ENCODE data around the gene CAMKMT. TPM values are rescaled to one million over a fixed set of nuclear protein-coding genes. Genes with fewer than 3 reads are reported as not detected.

Gene CAMKMT
- total and polyA plus RNA-seq, 2 donors (not counting 1 experiment from before 2014, with no cell fraction given): 6.2 to 23.3 TPM

- no peaks in the 10 kb centered on the region for H3K27me3 Mint-ChIP-seq
- H3K4me3 Mint-ChIP-seq: no peak overlapping the region
- intact Hi-C loops (cut with micrococcal nuclease): no loop called here
- no peaks in the 10 kb centered on the region for H4K20me1 ChIP-seq (ENCODE audit: control insufficient read depth, insufficient read depth, low read length, poor library complexity, severe bottlenecking)
- POLR2A ChIA-PET: no interaction called here
- CTCF ChIA-PET: no interaction called here
- ATAC-seq (ENCODE audit: low read depth) (no peak), DNase-seq (no peak)
- no peaks in the 10 kb centered on the region for H3K36me3 ChIP-seq (replicated peaks in 1 of 2; ENCODE audit: control extremely low read depth in 1 of 2, control insufficient read depth in 1 of 2, extremely low read depth in 1 of 2, insufficient read depth in 2 of 2, low read length in 1 of 2)
- H3K27ac Mint-ChIP-seq: no peak overlapping the region
- no peak for TF ChIP-seq CTCF (IDR thresholded peaks at IDR 0.05)
- TF ChIP-seq EZH2 (IDR thresholded peaks at IDR 0.05; ENCODE audit: borderline replicate concordance, insufficient read depth, low read depth, low read length, poor library complexity, severe bottlenecking): no peak
- H3K4me1 Mint-ChIP-seq: peaks cover 15% of the 10 kb centered on the region
- no peak overlapping the region for H2AFZ ChIP-seq (ENCODE audit: insufficient read depth, low read depth, low read length, poor library complexity, severe bottlenecking)
- H3K4me3 ChIP-seq (ENCODE audit: control extremely low read depth in 1 of 5, extremely low read depth in 1 of 5, insufficient read depth in 1 of 5, low read depth in 2 of 5, low read length in 4 of 5): no peak overlapping the region
- H3K4me2 ChIP-seq (replicated peaks; ENCODE audit: low read depth, low read length, poor library complexity, severe bottlenecking): no peak overlapping the region
- H3K9me3 Mint-ChIP-seq (ENCODE audit: insufficient read depth): no peaks in the 10 kb centered on the region
- no peaks in the 10 kb centered on the region for H3K79me2 ChIP-seq (ENCODE audit: control insufficient read depth, insufficient read depth, low read length)
- WGBS (ENCODE audit: insufficient coverage): 100% methylated on average over 2 of the region's 2 CpGs
- H3K27me3 ChIP-seq (replicated peaks in 1 of 4; ENCODE audit: control extremely low read depth in 1 of 4, control insufficient read depth in 3 of 4, insufficient read depth in 4 of 4, low read length in 3 of 4): no peaks in the 10 kb centered on the region
- no peak overlapping the region for H3K9ac ChIP-seq (ENCODE audit: low read length)
- peaks cover 5% of the 10 kb centered on the region in 2 donors for H3K4me1 ChIP-seq (ENCODE audit: control insufficient read depth in 2 of 2, insufficient read depth in 2 of 2, low read length in 2 of 2)
- no peak overlapping the region for H3K27ac ChIP-seq (ENCODE audit: low read length in 2 of 2)
- peaks cover 0 to 4% (median 0%) of the 10 kb centered on the region in 3 donors for H3K9me3 ChIP-seq (ENCODE audit: control extremely low read depth in 1 of 3, control insufficient read depth in 2 of 3, insufficient read depth in 1 of 3, low read length in 2 of 3)
Observed at GRCh38 chr2:44671276-44671675, 309.5 kb downstream of the CAMKMT start.

- intact Hi-C loops (cut with micrococcal nuclease): no loop called here
- H3K9ac ChIP-seq (ENCODE audit: low read length): no peak overlapping the region
- no peak overlapping the region for H3K27ac ChIP-seq (ENCODE audit: low read length in 2 of 2)
- H3K4me2 ChIP-seq (replicated peaks; ENCODE audit: low read depth, low read length, poor library complexity, severe bottlenecking): no peak overlapping the region
- ATAC-seq (ENCODE audit: low read depth) (no peak), DNase-seq (no peak)
- peaks cover 5% of the 10 kb centered on the region in 2 donors for H3K4me1 ChIP-seq (ENCODE audit: control insufficient read depth in 2 of 2, insufficient read depth in 2 of 2, low read length in 2 of 2)
- Mint-ChIP-seq H3K4me1 (peaks cover 15% of the 10 kb centered on the region), H3K27ac (no peak overlapping the region), H3K27me3 (no peaks in the 10 kb centered on the region), H3K9me3 (ENCODE audit: insufficient read depth) (no peaks in the 10 kb centered on the region), H3K4me3 (no peak overlapping the region)
- H3K36me3 ChIP-seq (replicated peaks in 1 of 2; ENCODE audit: control extremely low read depth in 1 of 2, control insufficient read depth in 1 of 2, extremely low read depth in 1 of 2, insufficient read depth in 2 of 2, low read length in 1 of 2): no peaks in the 10 kb centered on the region
- H3K79me2 ChIP-seq (ENCODE audit: control insufficient read depth, insufficient read depth, low read length): no peaks in the 10 kb centered on the region
- ChIA-PET CTCF (interaction anchor here (1.4 kb wide), 1 partner anchor 284 kb away, joined by 4 read pairs; no protein-coding TSS in a partner anchor), POLR2A (no interaction called here)
- H4K20me1 ChIP-seq (ENCODE audit: control insufficient read depth, insufficient read depth, low read length, poor library complexity, severe bottlenecking): no peaks in the 10 kb centered on the region
- no peak overlapping the region for H3K4me3 ChIP-seq (ENCODE audit: control extremely low read depth in 1 of 5, extremely low read depth in 1 of 5, insufficient read depth in 1 of 5, low read depth in 2 of 5, low read length in 4 of 5)
- TF ChIP-seq EZH2 (IDR thresholded peaks at IDR 0.05; ENCODE audit: borderline replicate concordance, insufficient read depth, low read depth, low read length, poor library complexity, severe bottlenecking): no peak
- no peak for TF ChIP-seq CTCF (IDR thresholded peaks at IDR 0.05)
- no peak overlapping the region for H2AFZ ChIP-seq (ENCODE audit: insufficient read depth, low read depth, low read length, poor library complexity, severe bottlenecking)
- peaks cover 0 to 4% (median 0%) of the 10 kb centered on the region in 3 donors for H3K9me3 ChIP-seq (ENCODE audit: control extremely low read depth in 1 of 3, control insufficient read depth in 2 of 3, insufficient read depth in 1 of 3, low read length in 2 of 3)
- WGBS (ENCODE audit: insufficient coverage): no CpG with 5 or more reads among the region's 5 CpGs
- H3K27me3 ChIP-seq (replicated peaks in 1 of 4; ENCODE audit: control extremely low read depth in 1 of 4, control insufficient read depth in 3 of 4, insufficient read depth in 4 of 4, low read length in 3 of 4): no peaks in the 10 kb centered on the region
Observed at GRCh38 chr2:44671916-44672315, 310.2 kb downstream of the CAMKMT start.

Measured in B cell (primary cell).